BJ (cell line): Measurements from ENCODE around the gene DALRD3. TPM values are rescaled to one million over a fixed set of nuclear protein-coding genes. Genes with fewer than 3 reads are reported as not detected.

Experiments used
- CTCF ChIA-PET: fragments of 350-600 bp; formaldehyde crosslinking; extraction: SDS; loops from one replicate; lab custom pipeline; 2021; ENCODE audit warnings: antibody characterized with exemption, inconsistent platforms; lab: Yijun Ruan, JAX
- POLR2A ChIA-PET: fragments of 300-600 bp; sonication (Branson Sonifier 250); formaldehyde crosslinking; extraction: SDS; loops from one replicate; lab custom pipeline; 2021; ENCODE audit warnings: antibody characterized with exemption; lab: Charles Lee
- DNase-seq: peaks from one replicate; pipeline ENCODE4 v3.0.0-alpha.2; 2011; ENCODE audit warnings: low read depth
- H3K27me3 ChIP-seq: 2 replicates; pipeline ENCODE4 v1.6.0; 2011; ENCODE audit warnings: low read length; ENCODE audit not compliant: control insufficient read depth, insufficient read depth
- H3K36me3 ChIP-seq: 2 replicates; pipeline ENCODE4 v1.5.1; 2011; ENCODE audit warnings: low read length; ENCODE audit not compliant: control insufficient read depth, insufficient read depth
- H3K4me3 ChIP-seq: 2 replicates; pipeline ENCODE4 v1.5.1; 2011; ENCODE audit warnings: low read depth, mild to moderate bottlenecking, control low read depth, low read length
- CTCF ChIP-seq: IDR thresholded peaks from 2 replicates; pipeline ENCODE4 v1.5.1; 2011; ENCODE audit warnings: low read depth, mild to moderate bottlenecking, control low read depth, inconsistent platforms, low read length, moderate library complexity; ENCODE audit not compliant: insufficient read depth
- polyA plus RNA-seq: library from polyadenylated mRNA; depleted of rRNA; stranded (reverse); fragments of >200 nt; gene quantifications from 2 replicates; pipeline ENCODE4 v1.2.3, GENCODE V29; 2011

The DALRD3 gene
- polyA plus RNA-seq, 1 experiment = 59.6 TPM

GRCh38 chr3:48989126-48989795 lies 29.1 kb downstream of the DALRD3 start:
- H3K36me3 ChIP-seq = peaks cover 11% of the 10 kb centered on the region
- ChIA-PET POLR2A (interaction anchor here (0.6 to 1.3 kb wide), 4 partner anchors 18 to 60 kb away, joined by 3 to 9 read pairs (median 4); partner anchors contain the start of genes DALRD3 and WDR6), CTCF (interaction anchor here (0.6 to 5.7 kb wide), 12 partner anchors 10 to 459 kb away, joined by 3 to 60 read pairs (median 5); partner anchors contain the start of genes DALRD3, IMPDH2, NDUFAF3 and QRICH1)
- no peak for DNase-seq
- no peaks in the 10 kb centered on the region for H3K27me3 ChIP-seq
- TF ChIP-seq CTCF = no peak
- H3K4me3 ChIP-seq = peak overlapping the region; percentile 88

GRCh38 chr3:48985831-48986376 lies 32.5 kb downstream of the DALRD3 start:
- Histone ChIP-seq H3K36me3 (peaks cover 19% of the 10 kb centered on the region), H3K27me3 (no peaks in the 10 kb centered on the region), H3K4me3 (no peak overlapping the region)
- DNase-seq = no peak
- no peak for TF ChIP-seq CTCF
- ChIA-PET CTCF (interaction anchor here (1.1 to 1.3 kb wide), 3 partner anchors 16 to 36 kb away, joined by 3 to 7 read pairs (median 4); partner anchors contain the start of gene NDUFAF3), POLR2A (no interaction called here)

GRCh38 chr3:48984663-48985062 lies 33.7 kb downstream of the DALRD3 start:
- ChIA-PET POLR2A (no interaction called here), CTCF (no interaction called here)
- no peak for DNase-seq
- no peak for TF ChIP-seq CTCF
- Histone ChIP-seq H3K27me3 (no peaks in the 10 kb centered on the region), H3K4me3 (no peak overlapping the region), H3K36me3 (peaks cover 22% of the 10 kb centered on the region)

- no peak for DNase-seq
- no peaks in the 10 kb centered on the region for H3K27me3 ChIP-seq
- CTCF ChIA-PET = no interaction called here
- POLR2A ChIA-PET = no interaction called here
- TF ChIP-seq CTCF = no peak
- peaks cover 29% of the 10 kb centered on the region for H3K36me3 ChIP-seq
- H3K4me3 ChIP-seq = no peak overlapping the region
Measured at GRCh38 chr3:48983096-48983495, 35.3 kb downstream of the DALRD3 start.

DNA sequence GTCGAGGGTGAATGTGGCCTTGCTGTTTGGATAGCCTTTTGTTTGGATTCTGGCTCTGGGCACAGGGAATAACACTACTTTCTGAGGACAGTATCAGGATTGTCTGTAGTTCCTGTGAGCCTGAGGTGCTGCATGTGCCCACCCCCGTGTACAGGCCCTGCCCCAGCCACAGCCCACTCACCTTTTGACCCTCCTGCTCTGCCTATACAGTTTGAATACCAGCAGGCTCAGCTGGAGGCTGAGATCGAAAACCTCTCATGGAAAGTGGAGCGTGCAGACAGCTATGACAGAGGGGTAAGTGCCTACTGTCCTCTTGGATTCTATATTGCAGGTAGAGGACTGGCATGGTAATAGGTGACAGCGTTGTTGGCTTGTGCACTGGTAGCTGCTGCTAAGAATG lies 35.7 kb downstream of the DALRD3 start:
- no peak overlapping the region for H3K4me3 ChIP-seq
- POLR2A ChIA-PET = no interaction called here
- DNase-seq = no peak
- CTCF ChIA-PET = no interaction called here
- H3K27me3 ChIP-seq = no peaks in the 10 kb centered on the region
- TF ChIP-seq CTCF = no peak
- H3K36me3 ChIP-seq = peaks cover 29% of the 10 kb centered on the region
